Spleen (tissue), 7 donors: Measurements from ENCODE around the gene SMG6.

Experiments used
- CTCF ChIP-seq, 11 experiments: fragments of 200-600 bp in 7 of 11; fragments of 450-650 bp in 4 of 11; sonication (generic) in 4 of 11; IDR thresholded peaks in 8 of 11; conservative IDR thresholded peaks in 3 of 11; 1 replicate in 7 of 11; 2 replicates in 4 of 11; pipeline versions ENCODE4 v1.4.0 to v1.8.0; 2016 to 2021; ENCODE audit warnings: antibody characterized with exemption in 11 of 11, inconsistent platforms in 4 of 11, mild to moderate bottlenecking in 1 of 11
- POLR2A ChIP-seq, 3 donors: fragments of 450-650 bp; IDR thresholded peaks; one replicate each; pipeline ENCODE4 v1.5.1; 2017; ENCODE audit warnings: antibody characterized with exemption in 3 of 3, mild to moderate bottlenecking in 1 of 3
- POLR2AphosphoS5 ChIP-seq, 3 donors: sonication (generic); formaldehyde crosslinking; IDR thresholded peaks; one replicate each; pipeline ENCODE4 v1.5.1; 2017; ENCODE audit warnings: antibody characterized with exemption in 3 of 3
- donor health status: DM: no; HTN: no; CAD: no; lungs with moderate emphysema.
- donor health status: DM: no; HTN: no; CAD: no.
- donor health status: DM: no; HTN: no; CAD: no.

- no peak for TF ChIP-seq POLR2A (IDR thresholded peaks at IDR 0.05)
- TF ChIP-seq POLR2AphosphoS5 (IDR thresholded peaks at IDR 0.05), result no peak
- no peak for TF ChIP-seq CTCF (IDR thresholded peaks at IDR 0.05 in 8 of 11, conservative IDR thresholded peaks at IDR 0.05 in 3 of 11)
Measured at GRCh38 chr17:2283302-2283701, 20.3 kb downstream of the SMG6 start.
